Measurements from ENCODE around the gene DENND1A.
"Not testable (repeated sequence)": the region's sequence is repeated elsewhere in the genome, so short reads cannot be mapped to it uniquely, and the experiment has no call there.

Gene DENND1A

GRCh38 chr9:123432331-123433236, 497.3 kb downstream of the DENND1A start:
- no peak overlapping the region for H3K9ac ChIP-seq (ENCODE audit: low read depth, low read length)
- peaks cover 3% of the 10 kb centered on the region for H3K36me3 ChIP-seq (ENCODE audit: insufficient read depth, low read length)
- no peak overlapping the region for H3K4me2 ChIP-seq (ENCODE audit: low read length)
- H3K9me3 ChIP-seq (replicated peaks; ENCODE audit: low read length), result no peaks in the 10 kb centered on the region
- no peaks in the 10 kb centered on the region for H3K27me3 ChIP-seq (ENCODE audit: control insufficient read depth, insufficient read depth, low read length)
- no peak overlapping the region for H3K4me3 ChIP-seq (ENCODE audit: low read length)
- no peaks in the 10 kb centered on the region for H3K4me1 ChIP-seq (ENCODE audit: control insufficient read depth, insufficient read depth, low read length)

- Histone ChIP-seq H3K36me3 (ENCODE audit: insufficient read depth, low read length) (peaks cover 3% of the 10 kb centered on the region), H3K9ac (ENCODE audit: low read depth, low read length) (no peak overlapping the region), H3K4me3 (ENCODE audit: low read length) (no peak overlapping the region), H3K4me1 (ENCODE audit: control insufficient read depth, insufficient read depth, low read length) (no peaks in the 10 kb centered on the region), H3K27me3 (ENCODE audit: control insufficient read depth, insufficient read depth, low read length) (no peaks in the 10 kb centered on the region), H3K9me3 (replicated peaks; ENCODE audit: low read length) (no peaks in the 10 kb centered on the region), H3K4me2 (ENCODE audit: low read length) (no peak overlapping the region)
Measured at GRCh38 chr9:123431581-123431980, 498.3 kb downstream of the DENND1A start.

DNA sequence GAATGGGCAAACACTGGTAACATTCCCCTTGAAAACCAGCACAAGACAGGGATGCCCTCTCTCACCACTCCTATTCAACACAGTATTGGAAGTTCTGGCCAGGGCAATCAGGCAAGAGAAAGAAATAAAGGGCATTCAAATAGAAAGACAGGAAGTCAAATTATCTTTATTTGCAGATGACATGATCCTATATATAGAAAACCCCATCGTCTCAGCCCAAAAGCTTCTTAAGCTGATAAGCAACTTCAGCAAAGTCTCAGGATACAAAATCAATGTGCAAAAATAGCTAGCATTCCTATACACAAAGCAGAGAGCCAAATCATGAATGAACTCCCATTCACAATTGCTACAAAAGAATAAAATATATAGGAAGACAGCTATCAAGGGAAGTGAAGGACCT, 501.5 kb downstream of the DENND1A start:
- not testable (repeated sequence) for H3K4me1 ChIP-seq (ENCODE audit: control insufficient read depth, insufficient read depth, low read length); H3K4me2 ChIP-seq (ENCODE audit: low read length); H3K9me3 ChIP-seq (replicated peaks; ENCODE audit: low read length); H3K36me3 ChIP-seq (ENCODE audit: insufficient read depth, low read length); H3K27me3 ChIP-seq (ENCODE audit: control insufficient read depth, insufficient read depth, low read length); H3K4me3 ChIP-seq (ENCODE audit: low read length); H3K9ac ChIP-seq (ENCODE audit: low read depth, low read length)

DNA sequence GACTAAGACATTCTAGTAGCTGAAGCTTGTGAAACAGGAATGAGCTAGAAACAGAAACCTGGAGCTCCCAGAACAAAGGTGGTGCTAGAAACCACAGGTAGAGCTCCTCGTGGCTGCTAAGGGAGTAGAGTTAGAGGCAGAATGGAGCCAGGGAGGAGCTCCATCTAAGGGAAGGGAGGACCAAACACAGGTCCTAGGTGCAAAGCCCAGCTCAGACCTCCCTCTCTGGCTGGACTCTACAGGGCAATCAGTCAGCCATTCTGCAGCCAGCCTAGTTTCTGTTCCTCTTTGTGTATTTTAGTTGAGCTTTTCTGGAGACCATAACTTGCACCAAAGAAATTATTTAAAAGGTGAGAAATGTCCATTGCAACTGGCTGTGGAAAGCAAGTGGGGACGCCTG, 503.5 kb downstream of the DENND1A start:
- H3K27me3 ChIP-seq (ENCODE audit: control insufficient read depth, insufficient read depth, low read length), result no peaks in the 10 kb centered on the region
- H3K4me2 ChIP-seq (ENCODE audit: low read length), result no peak overlapping the region
- no peaks in the 10 kb centered on the region for H3K4me1 ChIP-seq (ENCODE audit: control insufficient read depth, insufficient read depth, low read length)
- H3K36me3 ChIP-seq (ENCODE audit: insufficient read depth, low read length), result no peaks in the 10 kb centered on the region
- no peak overlapping the region for H3K9ac ChIP-seq (ENCODE audit: low read depth, low read length)
- no peak overlapping the region for H3K4me3 ChIP-seq (ENCODE audit: low read length)
- no peaks in the 10 kb centered on the region for H3K9me3 ChIP-seq (replicated peaks; ENCODE audit: low read length)

- H3K27me3 ChIP-seq (ENCODE audit: control insufficient read depth, insufficient read depth, low read length), result no peaks in the 10 kb centered on the region
- no peak overlapping the region for H3K4me2 ChIP-seq (ENCODE audit: low read length)
- H3K9me3 ChIP-seq (replicated peaks; ENCODE audit: low read length), result no peaks in the 10 kb centered on the region
- H3K4me3 ChIP-seq (ENCODE audit: low read length), result no peak overlapping the region
- H3K36me3 ChIP-seq (ENCODE audit: insufficient read depth, low read length), result no peaks in the 10 kb centered on the region
- H3K9ac ChIP-seq (ENCODE audit: low read depth, low read length), result no peak overlapping the region
- no peaks in the 10 kb centered on the region for H3K4me1 ChIP-seq (ENCODE audit: control insufficient read depth, insufficient read depth, low read length)
Measured at GRCh38 chr9:123425836-123426365, 504.0 kb downstream of the DENND1A start.

DNA sequence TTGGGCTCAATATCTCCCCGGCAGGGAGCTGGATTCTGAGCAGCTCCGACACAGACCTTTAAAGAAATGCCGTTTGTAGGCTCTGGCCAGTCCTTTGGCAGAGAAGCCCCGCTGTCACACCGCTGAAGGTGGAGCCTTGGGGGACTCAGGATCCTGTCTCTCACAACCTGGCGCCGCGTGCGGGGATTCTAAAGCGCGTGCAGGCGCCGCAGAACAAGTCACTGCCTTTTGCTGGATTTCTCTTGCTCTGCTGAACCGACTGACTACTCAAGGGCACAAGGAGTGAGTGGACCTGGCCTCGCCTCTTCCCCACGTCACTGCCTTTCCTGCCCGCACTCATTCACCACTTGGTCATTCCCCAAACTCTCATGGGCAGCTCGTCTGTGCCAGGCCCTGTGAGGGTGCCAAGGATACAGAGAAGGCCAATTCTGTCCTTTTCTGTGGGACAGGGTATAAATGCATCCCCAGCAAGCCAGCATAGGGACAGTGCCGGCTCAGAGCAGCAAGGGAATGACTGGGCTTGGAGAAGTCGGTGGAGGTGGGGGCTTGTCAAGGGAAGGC, 504.6 kb downstream of the DENND1A start:
- Histone ChIP-seq H3K36me3 (ENCODE audit: insufficient read depth, low read length) (no peaks in the 10 kb centered on the region), H3K4me2 (ENCODE audit: low read length) (no peak overlapping the region), H3K9me3 (replicated peaks; ENCODE audit: low read length) (no peaks in the 10 kb centered on the region), H3K4me3 (ENCODE audit: low read length) (no peak overlapping the region), H3K9ac (ENCODE audit: low read depth, low read length) (no peak overlapping the region), H3K4me1 (ENCODE audit: control insufficient read depth, insufficient read depth, low read length) (no peaks in the 10 kb centered on the region), H3K27me3 (ENCODE audit: control insufficient read depth, insufficient read depth, low read length) (no peaks in the 10 kb centered on the region)

DNA sequence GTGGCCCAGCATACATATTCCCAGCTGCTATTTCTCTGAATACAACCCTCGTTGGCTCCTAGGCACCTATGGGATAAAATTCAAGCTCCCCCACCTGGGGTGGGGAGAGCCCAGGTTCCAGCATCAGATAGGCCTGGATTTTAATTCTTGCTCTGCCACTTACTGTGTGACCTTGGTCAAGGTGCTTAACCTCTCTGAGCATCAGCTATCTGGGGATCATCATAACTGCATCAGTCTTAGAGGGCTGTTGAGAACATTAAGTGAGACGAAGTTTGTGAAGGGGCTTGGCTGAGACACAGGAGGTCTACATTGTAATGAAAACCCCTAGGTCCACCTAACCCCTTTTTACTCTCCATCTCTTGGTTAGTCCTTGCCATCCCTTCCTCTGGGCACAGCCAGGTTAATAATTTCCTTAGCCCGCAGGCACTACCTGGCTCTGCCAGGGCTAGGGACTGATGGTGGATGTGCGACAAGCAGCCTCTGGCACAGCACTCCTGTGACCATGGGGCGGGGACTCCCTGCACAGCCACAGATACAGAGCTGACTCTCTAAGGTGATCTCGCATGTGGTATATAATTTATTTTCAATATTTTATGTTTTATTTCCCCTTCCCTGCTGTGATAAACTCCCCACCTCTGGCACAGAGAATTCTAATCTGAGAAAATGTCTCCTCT, 505.2 kb downstream of the DENND1A start:
- H3K4me1 ChIP-seq (ENCODE audit: control insufficient read depth, insufficient read depth, low read length), result no peaks in the 10 kb centered on the region
- no peak overlapping the region for H3K4me3 ChIP-seq (ENCODE audit: low read length)
- no peak overlapping the region for H3K9ac ChIP-seq (ENCODE audit: low read depth, low read length)
- H3K36me3 ChIP-seq (ENCODE audit: insufficient read depth, low read length), result no peaks in the 10 kb centered on the region
- H3K4me2 ChIP-seq (ENCODE audit: low read length), result no peak overlapping the region
- H3K27me3 ChIP-seq (ENCODE audit: control insufficient read depth, insufficient read depth, low read length), result no peaks in the 10 kb centered on the region
- H3K9me3 ChIP-seq (replicated peaks; ENCODE audit: low read length), result no peaks in the 10 kb centered on the region

DNA sequence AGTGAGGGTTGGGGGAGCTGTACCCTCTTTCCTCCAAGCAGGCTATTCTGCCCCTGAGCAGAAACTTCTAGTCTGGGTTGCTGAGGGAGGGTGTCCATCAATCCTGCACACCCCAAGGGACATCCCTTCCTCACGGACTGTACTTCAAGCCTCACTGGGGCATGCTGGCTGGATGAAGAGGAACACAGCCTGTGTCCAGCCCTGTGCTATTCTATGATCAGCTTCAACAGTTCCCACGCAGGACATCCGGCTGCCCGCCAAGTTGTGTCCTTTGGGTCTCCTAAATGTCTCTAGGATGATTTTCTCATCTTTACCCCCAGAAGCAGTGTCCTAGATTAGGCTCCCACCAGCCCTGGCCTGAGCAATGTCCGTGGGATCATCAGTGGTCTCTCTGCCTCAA, 505.8 kb downstream of the DENND1A start:
- H3K4me3 ChIP-seq (ENCODE audit: low read length), result no peak overlapping the region
- H3K36me3 ChIP-seq (ENCODE audit: insufficient read depth, low read length), result no peaks in the 10 kb centered on the region
- no peaks in the 10 kb centered on the region for H3K27me3 ChIP-seq (ENCODE audit: control insufficient read depth, insufficient read depth, low read length)
- no peak overlapping the region for H3K9ac ChIP-seq (ENCODE audit: low read depth, low read length)
- no peak overlapping the region for H3K4me2 ChIP-seq (ENCODE audit: low read length)
- no peaks in the 10 kb centered on the region for H3K4me1 ChIP-seq (ENCODE audit: control insufficient read depth, insufficient read depth, low read length)
- no peaks in the 10 kb centered on the region for H3K9me3 ChIP-seq (replicated peaks; ENCODE audit: low read length)

- no peak overlapping the region for H3K4me3 ChIP-seq (ENCODE audit: low read length)
- H3K9ac ChIP-seq (ENCODE audit: low read depth, low read length), result no peak overlapping the region
- H3K4me1 ChIP-seq (ENCODE audit: control insufficient read depth, insufficient read depth, low read length), result no peaks in the 10 kb centered on the region
- H3K36me3 ChIP-seq (ENCODE audit: insufficient read depth, low read length), result no peaks in the 10 kb centered on the region
- H3K27me3 ChIP-seq (ENCODE audit: control insufficient read depth, insufficient read depth, low read length), result no peaks in the 10 kb centered on the region
- no peak overlapping the region for H3K4me2 ChIP-seq (ENCODE audit: low read length)
- H3K9me3 ChIP-seq (replicated peaks; ENCODE audit: low read length), result no peaks in the 10 kb centered on the region
Measured at GRCh38 chr9:123423311-123423640, 506.6 kb downstream of the DENND1A start.

DNA sequence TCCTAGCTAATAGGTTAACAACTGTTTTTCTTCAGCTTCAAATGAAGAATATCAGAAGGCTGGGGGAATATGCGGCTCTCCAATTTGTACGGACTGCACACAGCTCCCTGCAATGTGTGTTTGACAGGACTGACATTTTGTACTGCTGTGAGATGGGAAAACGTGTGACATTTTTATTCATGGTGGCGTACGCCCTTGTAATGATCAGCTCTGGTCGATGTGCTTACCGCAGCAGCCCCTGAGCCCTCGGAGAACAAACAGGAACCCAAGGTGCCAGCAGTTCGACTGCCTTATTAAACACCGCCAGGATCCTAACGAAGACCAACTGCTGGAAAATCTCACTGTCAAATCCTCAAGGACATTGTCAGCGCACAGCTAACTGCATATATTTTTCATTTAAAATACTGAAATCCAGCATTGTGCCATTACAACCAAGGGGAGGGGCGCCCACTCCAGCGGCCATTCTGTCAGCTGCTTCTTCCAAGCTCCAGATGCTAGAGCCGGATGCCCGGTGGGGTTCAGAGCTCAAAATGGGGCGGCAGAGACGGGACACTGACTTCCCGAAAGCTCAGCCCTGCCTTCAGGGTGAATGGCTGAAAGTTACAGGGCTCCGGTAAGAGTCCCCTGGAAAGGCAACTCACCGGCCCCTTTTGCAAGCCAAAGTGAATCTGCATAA, 507.2 kb downstream of the DENND1A start:
- no peaks in the 10 kb centered on the region for H3K27me3 ChIP-seq (ENCODE audit: control insufficient read depth, insufficient read depth, low read length)
- no peaks in the 10 kb centered on the region for H3K36me3 ChIP-seq (ENCODE audit: insufficient read depth, low read length)
- H3K4me2 ChIP-seq (ENCODE audit: low read length), result no peak overlapping the region
- H3K9me3 ChIP-seq (replicated peaks; ENCODE audit: low read length), result no peaks in the 10 kb centered on the region
- H3K4me3 ChIP-seq (ENCODE audit: low read length), result no peak overlapping the region
- H3K4me1 ChIP-seq (ENCODE audit: control insufficient read depth, insufficient read depth, low read length), result no peaks in the 10 kb centered on the region
- no peak overlapping the region for H3K9ac ChIP-seq (ENCODE audit: low read depth, low read length)

DNA sequence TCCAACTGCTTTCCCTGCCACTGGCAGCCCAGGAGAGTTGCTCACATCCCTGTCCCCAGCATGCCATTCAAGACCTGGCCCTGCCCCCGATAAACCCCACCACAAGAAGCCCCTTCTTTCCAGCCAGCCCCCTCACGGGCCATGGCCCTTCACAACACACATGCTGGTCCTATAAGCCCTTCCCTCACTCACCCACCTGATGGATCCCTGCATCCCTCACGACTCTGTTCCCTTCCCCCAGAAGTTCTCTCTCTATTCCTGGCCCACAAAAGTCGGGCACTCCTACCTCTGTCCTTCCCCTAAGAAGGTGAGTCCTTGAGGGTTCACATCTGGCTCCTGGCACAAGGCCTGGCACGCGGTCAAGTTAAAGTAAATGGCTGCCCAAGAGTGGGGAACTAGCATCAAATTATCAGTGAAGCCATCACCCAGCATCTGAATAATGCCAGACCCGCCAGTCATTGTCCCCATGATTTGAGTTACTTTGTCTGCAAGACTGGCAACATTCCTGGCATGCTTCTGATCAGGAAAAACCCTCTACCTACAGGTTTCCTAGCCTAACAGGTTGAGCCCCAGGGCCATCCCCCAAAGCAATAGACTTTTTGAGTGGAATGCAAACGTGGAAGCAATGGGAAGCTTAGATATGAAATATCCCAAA, 508.0 kb downstream of the DENND1A start:
- no peaks in the 10 kb centered on the region for H3K9me3 ChIP-seq (replicated peaks; ENCODE audit: low read length)
- no peak overlapping the region for H3K4me2 ChIP-seq (ENCODE audit: low read length)
- H3K36me3 ChIP-seq (ENCODE audit: insufficient read depth, low read length), result no peaks in the 10 kb centered on the region
- no peak overlapping the region for H3K9ac ChIP-seq (ENCODE audit: low read depth, low read length)
- no peak overlapping the region for H3K4me3 ChIP-seq (ENCODE audit: low read length)
- H3K4me1 ChIP-seq (ENCODE audit: control insufficient read depth, insufficient read depth, low read length), result no peaks in the 10 kb centered on the region
- no peaks in the 10 kb centered on the region for H3K27me3 ChIP-seq (ENCODE audit: control insufficient read depth, insufficient read depth, low read length)

Measured in skeletal muscle satellite cell (primary cell).